LHCN-M2 (cell line): Measurements from ENCODE around the gene MTCL1. TPM values are rescaled to one million over a fixed set of nuclear protein-coding genes. Genes with fewer than 3 reads are reported as not detected.

Experiments used
- DNase-seq: peaks from one replicate; pipeline ENCODE4 v3.0.0-alpha.2; 2012; ENCODE audit warnings: low read depth
- total RNA-seq: library from RNA; depleted of rRNA; stranded (reverse); fragments of >200 nt; gene quantifications from 2 replicates; pipeline ENCODE4 v1.2.3, GENCODE V29; 2014

MTCL1 gene
- total RNA-seq, 1 experiment from 2014 or later: 16.1 TPM

- DNase-seq: no peak
These were observed 18.7 kb upstream of the MTCL1 start for GRCh38 chr18:8686611-8687010.

GRCh38 chr18:8688216-8688800, 17.0 kb upstream of the MTCL1 start:
- DNase-seq: no peak

GRCh38 chr18:8688816-8689215, 16.5 kb upstream of the MTCL1 start:
- DNase-seq: no peak

DNA sequence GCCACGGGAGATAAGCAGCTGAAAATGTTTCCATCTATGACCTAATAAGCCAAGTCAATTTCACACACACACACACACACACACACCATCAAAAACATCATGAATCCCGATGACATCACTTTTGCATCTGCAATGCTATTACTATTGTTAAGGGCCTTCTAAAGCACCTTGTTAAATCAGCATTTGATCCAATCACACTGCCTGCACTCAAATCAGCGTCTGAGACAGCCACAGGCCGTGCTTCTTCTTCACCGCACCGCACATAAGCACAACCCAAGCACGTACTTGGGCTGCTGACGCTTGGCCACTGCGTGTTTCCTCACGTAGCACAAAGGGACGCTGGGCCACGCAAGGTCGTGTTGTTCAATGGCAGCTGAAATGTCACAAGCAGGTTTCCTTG, 15.8 kb upstream of the MTCL1 start:
- DNase-seq: no peak

DNA sequence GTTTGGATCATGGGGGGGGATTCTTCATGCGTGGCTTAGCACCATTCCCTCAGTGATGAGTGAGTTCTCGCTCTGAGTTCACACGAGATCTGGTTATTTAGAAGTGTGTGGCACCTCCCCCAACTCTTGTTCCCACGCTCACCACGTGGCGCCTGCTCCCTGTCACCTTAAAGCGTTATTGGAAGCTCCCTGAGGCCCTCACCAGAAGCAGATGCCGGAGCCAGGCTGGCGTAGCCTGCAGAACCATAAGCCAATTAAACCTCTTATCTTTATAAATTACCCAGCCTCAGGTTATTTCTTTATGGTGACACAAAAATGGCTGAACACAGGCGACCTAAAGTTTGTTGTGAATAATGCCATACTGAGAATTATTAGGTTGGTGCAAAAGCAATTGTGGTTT, 10.5 kb upstream of the MTCL1 start:
- no peak for DNase-seq

DNA sequence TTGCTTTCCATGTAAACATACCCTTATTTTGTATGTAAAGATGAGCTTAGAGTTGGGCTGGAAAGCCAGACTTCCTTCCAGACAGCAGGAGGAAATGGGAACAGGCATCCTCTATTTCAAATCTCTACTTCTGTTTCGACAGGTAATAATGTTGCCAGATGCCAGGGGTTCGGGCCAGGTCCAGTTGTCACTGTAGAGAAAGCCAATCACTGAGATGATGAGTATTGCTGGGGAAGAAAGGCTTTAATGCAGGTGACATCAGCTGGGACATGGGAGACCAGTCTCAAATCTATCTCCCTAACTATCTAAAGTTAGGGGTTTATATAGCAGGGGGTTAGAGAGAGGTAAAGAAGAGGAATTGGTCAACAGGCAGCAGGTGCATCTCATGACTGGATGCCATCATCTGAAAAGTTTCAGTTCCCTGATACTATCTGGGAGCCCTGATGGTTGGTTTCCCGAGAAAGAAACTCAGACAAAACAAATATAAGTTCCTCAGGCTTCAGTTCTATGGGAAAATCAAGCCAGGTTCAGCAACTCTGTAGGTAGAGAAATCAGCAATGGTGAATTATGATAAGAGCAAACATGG, 9.3 kb upstream of the MTCL1 start:
- no peak for DNase-seq

DNA sequence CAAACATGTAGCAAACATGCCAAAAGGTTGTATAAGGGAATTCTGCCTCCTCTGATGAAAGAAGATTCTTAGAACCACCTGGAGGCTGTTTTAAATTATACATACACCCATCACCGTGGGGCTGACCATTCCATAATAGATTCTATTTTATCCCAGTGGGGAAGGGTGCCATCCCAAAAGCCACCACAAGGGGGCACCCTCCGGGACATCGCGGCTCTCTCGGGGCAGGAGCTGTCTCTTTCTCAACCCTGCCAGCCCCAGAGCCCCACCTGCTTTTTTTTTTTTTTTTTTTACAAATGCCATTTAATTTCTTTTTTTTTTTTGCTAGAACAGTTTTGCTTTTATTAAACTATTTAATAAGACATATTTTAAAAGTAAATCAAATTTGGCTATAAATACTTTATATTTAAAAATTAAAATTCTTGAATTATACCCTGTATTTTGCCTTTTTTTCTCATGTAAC, 8.6 kb upstream of the MTCL1 start:
- DNase-seq: peak; percentile 53

- no peak for DNase-seq
These were observed 6.2 kb upstream of the MTCL1 start for GRCh38 chr18:8699126-8699525.

- DNase-seq: peak; percentile 19
These were observed 5.4 kb upstream of the MTCL1 start for GRCh38 chr18:8699948-8700347.

GRCh38 chr18:8701546-8702118, 3.7 kb upstream of the MTCL1 start:
- DNase-seq: peak; percentile 61

GRCh38 chr18:8702668-8703067, 2.7 kb upstream of the MTCL1 start:
- DNase-seq: no peak

DNA sequence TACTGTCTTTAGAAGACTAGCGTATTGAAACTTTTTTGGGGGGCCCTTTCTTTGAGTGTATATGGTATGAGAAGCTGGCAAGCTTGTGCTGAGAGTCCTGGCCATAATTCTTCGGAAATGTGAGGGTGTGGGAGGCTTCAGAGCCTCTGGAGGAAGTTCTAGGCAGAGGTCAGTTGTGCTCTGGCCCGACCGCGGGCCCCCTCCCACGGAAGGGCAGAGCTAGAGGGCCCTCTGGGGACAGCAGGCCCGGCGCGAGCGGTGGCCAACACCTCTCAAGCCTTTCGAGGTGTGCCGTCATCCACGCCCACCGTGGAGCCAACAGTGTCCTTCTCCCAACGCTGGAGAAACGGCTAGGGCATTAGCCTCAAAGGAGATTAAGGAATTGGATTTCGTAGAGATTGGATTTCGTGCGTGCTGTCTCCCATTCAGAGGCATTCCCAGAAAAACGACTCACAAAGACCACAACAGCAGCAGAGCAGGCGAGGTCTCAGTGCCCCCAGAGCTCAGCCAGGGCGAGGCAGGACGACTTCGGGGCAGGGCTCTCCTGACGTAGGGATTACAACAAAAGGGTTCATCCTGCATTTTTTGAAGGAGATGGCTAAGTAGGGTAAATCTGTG, 2.2 kb upstream of the MTCL1 start:
- DNase-seq: no peak

- no peak for DNase-seq
These were observed 1.5 kb upstream of the MTCL1 start for GRCh38 chr18:8703781-8704301.

DNA sequence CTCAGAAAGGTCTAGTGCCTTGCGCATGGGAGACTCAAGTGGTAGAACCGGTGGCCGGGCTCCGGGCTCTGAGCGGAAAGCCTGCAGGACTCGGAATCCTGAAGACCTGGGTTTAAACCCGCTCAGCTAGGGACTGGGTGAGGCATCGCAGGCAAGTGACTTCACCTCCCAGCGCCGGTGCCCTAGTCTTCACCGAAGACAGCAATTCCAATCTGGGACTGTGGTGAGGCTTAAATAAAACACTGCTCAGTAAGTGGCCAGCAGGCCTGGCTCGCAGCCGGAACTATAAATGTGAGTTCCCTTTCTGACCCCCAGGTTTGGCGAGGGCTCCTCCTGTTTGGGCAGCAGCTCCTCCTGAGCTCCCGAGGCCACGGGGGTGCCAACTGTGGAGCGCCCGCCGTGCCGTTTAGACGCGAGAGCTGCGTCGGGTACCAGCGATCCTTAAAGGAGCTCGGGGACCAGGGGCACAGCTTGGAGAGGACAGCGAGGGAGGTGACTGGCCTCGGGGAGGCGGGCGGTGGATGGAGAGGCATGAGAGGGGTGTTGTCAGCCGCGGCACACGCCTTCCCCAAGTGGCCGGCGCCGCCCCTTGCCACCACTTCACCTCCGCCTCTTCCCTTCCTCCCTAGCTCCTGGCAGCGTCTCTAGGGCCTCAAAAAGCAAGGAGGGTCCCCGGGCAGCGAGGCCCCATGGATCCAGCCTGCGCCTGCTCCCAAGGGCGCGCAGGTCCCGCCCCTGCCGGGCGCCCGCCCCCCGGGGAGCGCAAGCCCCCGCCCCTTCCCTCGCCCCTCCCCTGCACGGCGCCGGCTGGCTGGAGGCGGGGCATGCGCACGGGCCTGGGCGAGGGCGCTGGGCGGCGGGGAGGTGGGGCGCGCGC, 757 bp upstream of the MTCL1 start:
- peak; percentile 86 for DNase-seq

- DNase-seq: no peak
These were observed 820 bp downstream of the MTCL1 start for GRCh38 chr18:8705961-8706790.

DNA sequence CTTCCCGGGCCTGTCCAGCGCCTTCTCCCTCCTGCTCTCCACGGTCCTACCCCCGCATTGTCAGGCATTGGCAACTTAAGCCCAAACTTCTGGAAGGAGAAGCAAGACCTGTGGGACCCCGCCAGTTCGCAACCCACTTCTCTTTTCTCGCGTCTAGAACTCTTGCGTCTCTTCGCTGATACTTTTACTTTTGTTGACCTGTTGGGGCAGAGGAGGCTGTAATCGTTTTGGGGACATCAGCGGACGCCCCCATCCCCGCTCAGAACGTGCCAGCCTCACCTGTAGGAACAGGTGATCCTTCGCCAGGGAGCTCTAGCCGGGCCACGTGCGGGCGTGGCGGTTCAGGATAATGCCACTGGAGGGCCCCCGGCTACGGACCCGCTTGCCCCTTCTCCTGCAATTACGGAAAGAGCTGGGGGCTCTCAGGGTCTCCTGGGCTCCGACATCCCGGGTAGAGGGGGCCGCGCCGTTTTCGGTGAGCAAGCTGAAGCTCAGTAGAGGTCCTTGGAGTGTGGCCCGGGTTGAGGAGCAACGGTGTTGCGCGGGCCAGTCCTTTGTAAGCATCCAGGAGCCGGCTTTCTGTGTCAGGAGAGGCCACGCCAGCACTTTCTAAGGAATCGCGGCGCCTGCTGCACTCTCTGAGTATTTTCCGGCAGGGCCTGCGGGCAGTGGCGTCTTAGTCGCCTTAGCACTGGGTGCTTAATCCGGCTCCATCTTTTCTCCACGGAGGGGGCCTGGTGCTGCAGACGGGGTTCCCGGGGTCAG, 1.6 kb downstream of the MTCL1 start:
- no peak for DNase-seq

GRCh38 chr18:8707556-8708300, 2.4 kb downstream of the MTCL1 start:
- no peak for DNase-seq

GRCh38 chr18:8708670-8709069, 3.3 kb downstream of the MTCL1 start:
- no peak for DNase-seq
